MM.1S (cell line): ENCODE results near the gene SRRD.

Experiments
- DNase-seq: peaks from one replicate; pipeline ENCODE4 v3.0.0-alpha.2; 2015
- H2AFZ ChIP-seq: fragments of 300-600 bp; sonication (generic); 2 replicates; pipeline ENCODE4 v1.6.0; 2016; ENCODE audit warnings: antibody characterized with exemption, low read length
- H3F3A ChIP-seq: fragments of 300-600 bp; sonication (generic); 2 replicates; pipeline ENCODE4 v1.6.1; 2016; ENCODE audit warnings: mild to moderate bottlenecking, antibody characterized with exemption, low read length, moderate library complexity, mixed read lengths; ENCODE audit not compliant: insufficient read depth
- H3K27ac ChIP-seq: fragments of 300-600 bp; sonication (generic); 2 replicates; pipeline ENCODE4 v1.5.1; 2016; ENCODE audit warnings: mild to moderate bottlenecking, low read length
- H3K27me3 ChIP-seq: fragments of 300-600 bp; sonication (generic); replicated peaks from 2 replicates; pipeline ENCODE4 v1.6.0; 2016; ENCODE audit warnings: low read length; ENCODE audit not compliant: insufficient read depth
- H3K36me3 ChIP-seq: fragments of 300-600 bp; sonication (generic); replicated peaks from 2 replicates; pipeline ENCODE4 v1.6.1; 2016; ENCODE audit warnings: mild to moderate bottlenecking, low read length, mixed read lengths; ENCODE audit not compliant: insufficient read depth
- H3K4me1 ChIP-seq: fragments of 300-600 bp; sonication (generic); 2 replicates; pipeline ENCODE4 v1.6.1; 2016; ENCODE audit warnings: low read length, mixed read lengths
- H3K4me2 ChIP-seq: fragments of 300-600 bp; sonication (generic); 2 replicates; pipeline ENCODE4 v1.6.0; 2016; ENCODE audit warnings: low read depth, low read length
- H3K4me3 ChIP-seq: fragments of 300-600 bp; sonication (generic); 2 replicates; pipeline ENCODE4 v1.5.1; 2016; ENCODE audit warnings: low read length, mixed read lengths
- H3K79me2 ChIP-seq: fragments of 300-600 bp; sonication (generic); 2 replicates; pipeline ENCODE4 v1.6.1; 2016; ENCODE audit warnings: mixed run types, low read length, mixed read lengths
- H3K9ac ChIP-seq: fragments of 300-600 bp; sonication (generic); 2 replicates; pipeline ENCODE4 v1.6.1; 2016; ENCODE audit warnings: low read length, mixed read lengths
- H3K9me2 ChIP-seq: fragments of 300-600 bp; sonication (generic); replicated peaks from 2 replicates; pipeline ENCODE4 v1.6.1; 2016; ENCODE audit warnings: mild to moderate bottlenecking, low read length, mixed read lengths; ENCODE audit not compliant: insufficient read depth
- H3K9me3 ChIP-seq: fragments of 300-600 bp; sonication (generic); replicated peaks from 2 replicates; pipeline ENCODE4 v1.6.1; 2016; ENCODE audit warnings: mild to moderate bottlenecking, low read length, mixed read lengths; ENCODE audit not compliant: insufficient read depth
- H4K20me1 ChIP-seq: fragments of 300-600 bp; sonication (generic); 2 replicates; pipeline ENCODE4 v1.6.1; 2016; ENCODE audit warnings: mild to moderate bottlenecking, low read length, moderate library complexity, mixed read lengths; ENCODE audit not compliant: insufficient read depth
- EZH2 ChIP-seq: fragments of 300-600 bp; sonication (generic); optimal IDR thresholded peaks from 2 replicates; pipeline ENCODE3; 2017; ENCODE audit warnings: low read depth, mild to moderate bottlenecking, antibody characterized with exemption, low read length, mixed read lengths
- EZH2phosphoT487 ChIP-seq: fragments of 300-600 bp; sonication (generic); IDR thresholded peaks from 2 replicates; pipeline ENCODE4 v1.6.1; 2018; ENCODE audit warnings: antibody characterized with exemption, low read length
- TF ChIP-seq, protein P1 (sequence below): fragments of 300-600 bp; sonication (generic); IDR thresholded peaks from 2 replicates; pipeline ENCODE4 v1.5.1; 2016; ENCODE audit warnings: antibody characterized with exemption, low read length, mixed read lengths

SRRD gene

DNA sequence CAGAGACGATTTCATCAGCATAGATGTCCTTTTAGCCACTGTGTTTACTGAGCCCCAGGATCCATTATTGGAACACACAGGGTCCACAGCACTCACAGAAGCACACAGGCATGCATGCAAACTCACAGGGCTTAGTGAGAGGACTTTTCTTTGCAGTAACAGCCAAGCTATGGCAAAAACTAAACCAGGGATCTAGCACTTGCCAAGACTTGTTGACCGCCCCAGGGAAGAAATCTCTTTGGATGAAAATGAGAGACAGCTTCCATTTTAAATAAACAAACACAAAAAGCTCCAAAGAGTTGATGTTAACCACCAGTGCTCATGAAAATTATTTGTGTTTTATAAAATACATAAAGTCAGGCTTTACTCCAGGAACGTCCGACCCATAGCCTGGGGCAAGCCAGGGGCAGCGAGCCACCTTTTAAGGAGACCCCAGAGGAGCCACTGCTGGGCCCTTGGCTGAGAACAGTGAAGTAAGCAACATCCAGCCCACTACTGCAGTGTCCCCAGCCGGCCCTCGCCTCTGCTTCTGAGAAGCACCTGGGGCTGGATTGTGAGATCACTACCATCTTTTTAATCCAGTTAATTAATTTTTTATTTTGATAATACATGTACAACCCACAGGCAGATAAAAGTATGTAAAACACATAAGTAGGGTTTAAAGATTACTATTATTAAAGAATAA lies 50.6 kb downstream of the SRRD start:
- H3K27me3 ChIP-seq = no peaks in the 10 kb centered on the region
- no peak overlapping the region for H3K4me2 ChIP-seq
- peaks cover 80% of the 10 kb centered on the region for H3K79me2 ChIP-seq
- peaks cover 32% of the 10 kb centered on the region for H3K36me3 ChIP-seq
- peaks cover 21% of the 10 kb centered on the region for H3K4me1 ChIP-seq
- H3K9me2 ChIP-seq = no peaks in the 10 kb centered on the region
- H2AFZ ChIP-seq = no peak overlapping the region
- 0 out of 2 replicates have a peak, but pooled peaks cover 16% of the 10 kb centered on the region for H3F3A ChIP-seq
- DNase-seq = no peak
- H3K27ac ChIP-seq = no peak overlapping the region
- H4K20me1 ChIP-seq = no peaks in the 10 kb centered on the region
- H3K4me3 ChIP-seq = no peak overlapping the region
- H3K9ac ChIP-seq = no peak overlapping the region
- TF ChIP-seq, protein P1, sequence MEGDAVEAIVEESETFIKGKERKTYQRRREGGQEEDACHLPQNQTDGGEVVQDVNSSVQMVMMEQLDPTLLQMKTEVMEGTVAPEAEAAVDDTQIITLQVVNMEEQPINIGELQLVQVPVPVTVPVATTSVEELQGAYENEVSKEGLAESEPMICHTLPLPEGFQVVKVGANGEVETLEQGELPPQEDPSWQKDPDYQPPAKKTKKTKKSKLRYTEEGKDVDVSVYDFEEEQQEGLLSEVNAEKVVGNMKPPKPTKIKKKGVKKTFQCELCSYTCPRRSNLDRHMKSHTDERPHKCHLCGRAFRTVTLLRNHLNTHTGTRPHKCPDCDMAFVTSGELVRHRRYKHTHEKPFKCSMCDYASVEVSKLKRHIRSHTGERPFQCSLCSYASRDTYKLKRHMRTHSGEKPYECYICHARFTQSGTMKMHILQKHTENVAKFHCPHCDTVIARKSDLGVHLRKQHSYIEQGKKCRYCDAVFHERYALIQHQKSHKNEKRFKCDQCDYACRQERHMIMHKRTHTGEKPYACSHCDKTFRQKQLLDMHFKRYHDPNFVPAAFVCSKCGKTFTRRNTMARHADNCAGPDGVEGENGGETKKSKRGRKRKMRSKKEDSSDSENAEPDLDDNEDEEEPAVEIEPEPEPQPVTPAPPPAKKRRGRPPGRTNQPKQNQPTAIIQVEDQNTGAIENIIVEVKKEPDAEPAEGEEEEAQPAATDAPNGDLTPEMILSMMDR = no peak
- TF ChIP-seq EZH2 (no peak), EZH2phosphoT487 (no peak)
- H3K9me3 ChIP-seq = no peaks in the 10 kb centered on the region

GRCh38 chr22:26534874-26535602 lies 51.4 kb downstream of the SRRD start:
- no peaks in the 10 kb centered on the region for H3K9me2 ChIP-seq
- H3K4me3 ChIP-seq = no peak overlapping the region
- H3K9ac ChIP-seq = no peak overlapping the region
- H3K4me2 ChIP-seq = no peak overlapping the region
- H3K4me1 ChIP-seq = peaks cover 21% of the 10 kb centered on the region
- H3K27me3 ChIP-seq = no peaks in the 10 kb centered on the region
- H2AFZ ChIP-seq = no peak overlapping the region
- peaks cover 37% of the 10 kb centered on the region for H3K36me3 ChIP-seq
- H3F3A ChIP-seq = 0 out of 2 replicates have a peak, but pooled peaks cover 16% of the 10 kb centered on the region
- no peaks in the 10 kb centered on the region for H4K20me1 ChIP-seq
- no peak for DNase-seq
- TF ChIP-seq EZH2 = no peak
- TF ChIP-seq, protein P1 = no peak
- H3K9me3 ChIP-seq = no peaks in the 10 kb centered on the region
- H3K79me2 ChIP-seq = peaks cover 84% of the 10 kb centered on the region
- H3K27ac ChIP-seq = no peak overlapping the region

- TF ChIP-seq EZH2 = no peak
- TF ChIP-seq, protein P1 = no peak
- TF ChIP-seq EZH2phosphoT487 = no peak
- no peak overlapping the region for H3K4me2 ChIP-seq
- no peaks in the 10 kb centered on the region for H3K9me2 ChIP-seq
- H3K4me1 ChIP-seq = peaks cover 21% of the 10 kb centered on the region
- H3K9me3 ChIP-seq = no peaks in the 10 kb centered on the region
- H3K79me2 ChIP-seq = peaks cover 86% of the 10 kb centered on the region
- no peaks in the 10 kb centered on the region for H4K20me1 ChIP-seq
- DNase-seq = no peak
- peaks cover 40% of the 10 kb centered on the region for H3K36me3 ChIP-seq
- no peak overlapping the region for H3K27ac ChIP-seq
- H3K27me3 ChIP-seq = no peaks in the 10 kb centered on the region
- H3K9ac ChIP-seq = no peak overlapping the region
- H3K4me3 ChIP-seq = no peak overlapping the region
- H2AFZ ChIP-seq = no peak overlapping the region
- H3F3A ChIP-seq = 0 out of 2 replicates have a peak, but pooled peaks cover 16% of the 10 kb centered on the region
These were observed 51.9 kb downstream of the SRRD start for GRCh38 chr22:26535603-26535908.
